CD4-positive, alpha-beta memory T cell (primary cell): Measurements from ENCODE around the gene USP13. TPM values are rescaled to one million over a fixed set of nuclear protein-coding genes. Genes with fewer than 3 reads are reported as not detected.

Experiments
- CTCF ChIA-PET: fragments of 350-600 bp; sonication (Branson Sonifier 250); formaldehyde crosslinking; loops from one replicate; lab custom pipeline; 2021; ENCODE audit warnings: inconsistent platforms; ENCODE audit not compliant: partially characterized antibody; lab: Charles Lee
- POLR2A ChIA-PET: fragments of 350-600 bp; sonication (Branson Sonifier 250); formaldehyde crosslinking; loops from one replicate; lab custom pipeline; 2021; ENCODE audit not compliant: partially characterized antibody; lab: Charles Lee
- DNase-seq, 5 donors: peaks; one replicate each; pipeline versions ENCODE4 v3.0.0 to v3.0.0-alpha.2; 2020 to 2022; ENCODE audit warnings: mixed read lengths in 1 of 5
- H3K27ac ChIP-seq: one replicate; pipeline ENCODE4 v1.7.0; 2013; ENCODE audit warnings: low read depth, low read length
- H3K27me3 ChIP-seq: 2 replicates; pipeline ENCODE4 v1.7.0; 2013; ENCODE audit warnings: mild to moderate bottlenecking, low read length, moderate library complexity; ENCODE audit not compliant: insufficient read depth
- H3K36me3 ChIP-seq: 2 replicates; pipeline ENCODE4 v1.7.0; 2013; ENCODE audit warnings: mild to moderate bottlenecking, low read length, moderate library complexity; ENCODE audit not compliant: insufficient read depth
- H3K4me1 ChIP-seq: 2 replicates; pipeline ENCODE4 v1.7.0; 2013; ENCODE audit warnings: mild to moderate bottlenecking, low read length, moderate library complexity; ENCODE audit not compliant: insufficient read depth
- H3K4me3 ChIP-seq, 2 donors: one replicate each; pipeline ENCODE4 v1.7.0; 2013; ENCODE audit warnings: low read length in 2 of 2, mild to moderate bottlenecking in 1 of 2
- H3K9me3 ChIP-seq, 2 donors: one replicate each; pipeline ENCODE4 v1.7.0; 2013; ENCODE audit warnings: low read length in 2 of 2, control low read depth in 1 of 2; ENCODE audit not compliant: control insufficient read depth in 1 of 2
- H3K27ac Mint-ChIP-seq, 7 donors: one replicate each; pipeline ENCODE4 v1.8.0; 2020 to 2021; ENCODE audit warnings: mixed read lengths in 7 of 7, mild to moderate bottlenecking in 6 of 7, inconsistent platforms in 3 of 7, moderate library complexity in 3 of 7
- H3K27me3 Mint-ChIP-seq, 2 donors: one replicate each; pipeline ENCODE4 v1.8.0; 2020 to 2021; ENCODE audit warnings: mixed read lengths in 2 of 2
- H3K36me3 Mint-ChIP-seq, 2 donors: one replicate each; pipeline ENCODE4 v1.8.0; 2020 to 2021; ENCODE audit warnings: mixed read lengths in 2 of 2, inconsistent platforms in 1 of 2, mild to moderate bottlenecking in 1 of 2
- H3K4me1 Mint-ChIP-seq, 4 donors: one replicate each; pipeline ENCODE4 v1.8.0; 2020 to 2021; ENCODE audit warnings: mixed read lengths in 4 of 4, mild to moderate bottlenecking in 1 of 4
- H3K4me3 Mint-ChIP-seq, 8 donors: one replicate each; pipeline ENCODE4 v1.8.0; 2020 to 2021; ENCODE audit warnings: mixed read lengths in 8 of 8, mild to moderate bottlenecking in 7 of 8, moderate library complexity in 6 of 8, inconsistent platforms in 3 of 8
- H3K9me3 Mint-ChIP-seq, 8 donors: one replicate each; pipeline ENCODE4 v1.8.0; 2020 to 2021; ENCODE audit warnings: mixed read lengths in 8 of 8, mild to moderate bottlenecking in 5 of 8, inconsistent platforms in 3 of 8, moderate library complexity in 1 of 8
- intact Hi-C: fragments of 100-400 bp; cut with micrococcal nuclease; formaldehyde crosslinking; loops from one replicate; pipeline ENCODE4 v1.15.1; 2023
- polyA plus RNA-seq, 2 donors: library from polyadenylated mRNA; unstranded; fragments of 300-500 nt; fragmentation: Illumina TruSeq; gene quantifications; one replicate each; pipeline ENCODE4 v1.2.3, GENCODE V29; 2021
- total RNA-seq, 2 experiments: library from RNA; stranded (reverse); gene quantifications; one replicate each; pipeline ENCODE4 v1.2.3, GENCODE V29; 2021

Gene USP13
- total and polyA plus RNA-seq, 4 experiments from 2014 or later: 5.3 to 11.6 (median 9.6) TPM

- Histone ChIP-seq H3K27ac (no peak overlapping the region), H3K4me1 (no peaks in the 10 kb centered on the region), H3K4me3 (no peak overlapping the region), H3K36me3 (no peaks in the 10 kb centered on the region), H3K9me3 (no peaks in the 10 kb centered on the region), H3K27me3 (no peaks in the 10 kb centered on the region)
- no peaks in the 10 kb centered on the region for H3K9me3 Mint-ChIP-seq
- H3K36me3 Mint-ChIP-seq: peaks cover 26 to 58% of the 10 kb centered on the region in 2 donors
- ChIA-PET CTCF (no interaction called here), POLR2A (no interaction called here)
- intact Hi-C loops: no loop called here
- H3K4me1 Mint-ChIP-seq: peaks cover 0 to 1% (median 0%) of the 10 kb centered on the region in 4 donors
- H3K27me3 Mint-ChIP-seq: no peaks in the 10 kb centered on the region
- no peak for DNase-seq
- no peak overlapping the region for H3K4me3 Mint-ChIP-seq
- H3K27ac Mint-ChIP-seq: no peak overlapping the region
Measured at GRCh38 chr3:179719048-179719734, 66.4 kb downstream of the USP13 start.

GRCh38 chr3:179720196-179720595, 67.4 kb downstream of the USP13 start:
- H3K4me1 ChIP-seq: no peaks in the 10 kb centered on the region
- intact Hi-C loops: no loop called here
- peaks cover 0 to 1% (median 0%) of the 10 kb centered on the region in 4 donors for H3K4me1 Mint-ChIP-seq
- no peaks in the 10 kb centered on the region for H3K27me3 Mint-ChIP-seq
- no peaks in the 10 kb centered on the region for H3K9me3 Mint-ChIP-seq
- H3K4me3 Mint-ChIP-seq: no peak overlapping the region
- ChIA-PET POLR2A (no interaction called here), CTCF (no interaction called here)
- H3K36me3 ChIP-seq: no peaks in the 10 kb centered on the region
- H3K36me3 Mint-ChIP-seq: peaks cover 27 to 58% of the 10 kb centered on the region in 2 donors
- H3K9me3 ChIP-seq: no peaks in the 10 kb centered on the region
- no peak overlapping the region for H3K4me3 ChIP-seq
- H3K27me3 ChIP-seq: no peaks in the 10 kb centered on the region
- no peak for DNase-seq
- no peak overlapping the region for H3K27ac Mint-ChIP-seq
- no peak overlapping the region for H3K27ac ChIP-seq

- CTCF ChIA-PET: no interaction called here
- Mint-ChIP-seq H3K4me1 (no peaks in the 10 kb centered on the region), H3K36me3 (peaks cover 32 to 53% of the 10 kb centered on the region in 2 donors)
Measured at GRCh38 chr3:179723617-179724016, 70.8 kb downstream of the USP13 start.

GRCh38 chr3:179726075-179726699, 73.3 kb downstream of the USP13 start:
- no peaks in the 10 kb centered on the region for H3K9me3 Mint-ChIP-seq

More at GRCh38 chr3:179723617-179724016, 70.8 kb downstream of the USP13 start:
- DNase-seq: no peak
- Mint-ChIP-seq H3K27me3 (no peaks in the 10 kb centered on the region), H3K27ac (no peak overlapping the region), H3K4me3 (no peak overlapping the region), H3K9me3 (no peaks in the 10 kb centered on the region)
- intact Hi-C loops: no loop called here
- H3K4me3 ChIP-seq: no peak overlapping the region
- POLR2A ChIA-PET: no interaction called here
- no peaks in the 10 kb centered on the region for H3K4me1 ChIP-seq
- H3K27ac ChIP-seq: no peak overlapping the region
- H3K36me3 ChIP-seq: no peaks in the 10 kb centered on the region
- no peaks in the 10 kb centered on the region for H3K27me3 ChIP-seq
- H3K9me3 ChIP-seq: no peaks in the 10 kb centered on the region

GRCh38 chr3:179729086-179729485, 76.2 kb downstream of the USP13 start:
- no peaks in the 10 kb centered on the region for H3K4me1 ChIP-seq
- no peak overlapping the region for H3K27ac ChIP-seq
- intact Hi-C loops: no loop called here
- H3K4me3 Mint-ChIP-seq: no peak overlapping the region
- no peaks in the 10 kb centered on the region for H3K4me1 Mint-ChIP-seq
- peak overlapping the region in 1 of 7 donors; percentile 22 for H3K27ac Mint-ChIP-seq
- no peaks in the 10 kb centered on the region for H3K9me3 Mint-ChIP-seq
- H3K9me3 ChIP-seq: no peaks in the 10 kb centered on the region
- H3K36me3 Mint-ChIP-seq: peaks cover 29 to 51% of the 10 kb centered on the region in 2 donors
- H3K36me3 ChIP-seq: no peaks in the 10 kb centered on the region
- ChIA-PET CTCF (no interaction called here), POLR2A (no interaction called here)
- no peak for DNase-seq
- no peaks in the 10 kb centered on the region for H3K27me3 ChIP-seq
- no peak overlapping the region for H3K4me3 ChIP-seq
- no peaks in the 10 kb centered on the region for H3K27me3 Mint-ChIP-seq

More at GRCh38 chr3:179726075-179726699, 73.3 kb downstream of the USP13 start:
- Histone ChIP-seq H3K4me3 (no peak overlapping the region), H3K27me3 (no peaks in the 10 kb centered on the region), H3K4me1 (no peaks in the 10 kb centered on the region), H3K27ac (no peak overlapping the region), H3K36me3 (no peaks in the 10 kb centered on the region), H3K9me3 (no peaks in the 10 kb centered on the region)
- POLR2A ChIA-PET: no interaction called here
- DNase-seq: no peak
- Mint-ChIP-seq H3K27ac (peak overlapping the region in 4 of 7 donors; percentile 0 to 65 (median 29)), H3K4me3 (no peak overlapping the region), H3K36me3 (peaks cover 31 to 45% of the 10 kb centered on the region in 2 donors), H3K27me3 (no peaks in the 10 kb centered on the region), H3K4me1 (no peaks in the 10 kb centered on the region)
- intact Hi-C loops: no loop called here
- CTCF ChIA-PET: no interaction called here

GRCh38 chr3:179729981-179730380, 77.1 kb downstream of the USP13 start:
- ChIA-PET CTCF (no interaction called here), POLR2A (no interaction called here)
- no peak for DNase-seq
- H3K9me3 ChIP-seq: no peaks in the 10 kb centered on the region
- H3K36me3 Mint-ChIP-seq: peaks cover 31 to 50% of the 10 kb centered on the region in 2 donors
- no peak overlapping the region for H3K4me3 ChIP-seq
- H3K4me1 Mint-ChIP-seq: no peaks in the 10 kb centered on the region
- no peaks in the 10 kb centered on the region for H3K27me3 Mint-ChIP-seq
- H3K27ac Mint-ChIP-seq: peak overlapping the region in 1 of 7 donors; percentile 35
- H3K9me3 Mint-ChIP-seq: no peaks in the 10 kb centered on the region
- no peaks in the 10 kb centered on the region for H3K36me3 ChIP-seq
- intact Hi-C loops: no loop called here
- no peak overlapping the region for H3K27ac ChIP-seq
- no peaks in the 10 kb centered on the region for H3K27me3 ChIP-seq
- H3K4me1 ChIP-seq: no peaks in the 10 kb centered on the region
- H3K4me3 Mint-ChIP-seq: no peak overlapping the region

GRCh38 chr3:179730506-179730905, 77.7 kb downstream of the USP13 start:
- no peaks in the 10 kb centered on the region for H3K4me1 ChIP-seq
- no peaks in the 10 kb centered on the region for H3K27me3 ChIP-seq
- Mint-ChIP-seq H3K27ac (peak overlapping the region in 1 of 7 donors; percentile 54), H3K36me3 (peaks cover 29 to 45% of the 10 kb centered on the region in 2 donors), H3K9me3 (no peaks in the 10 kb centered on the region), H3K27me3 (no peaks in the 10 kb centered on the region), H3K4me3 (no peak overlapping the region), H3K4me1 (no peaks in the 10 kb centered on the region)
- H3K9me3 ChIP-seq: no peaks in the 10 kb centered on the region
- no peaks in the 10 kb centered on the region for H3K36me3 ChIP-seq
- POLR2A ChIA-PET: no interaction called here
- CTCF ChIA-PET: no interaction called here
- intact Hi-C loops: no loop called here
- H3K4me3 ChIP-seq: no peak overlapping the region
- no peak for DNase-seq
- H3K27ac ChIP-seq: no peak overlapping the region
